DMS53 treated with DMSO at 0.1 percent for 48 hours (cell line): ENCODE results near the gene TMTC2.
"Not testable (repeated sequence)": the region's sequence is repeated elsewhere in the genome, so short reads cannot be mapped to it uniquely, and the experiment has no call there.

Experiments
- DNase-seq: peaks from one replicate; lab custom pipeline; 2025; ENCODE audit not compliant: unreplicated experiment; lab: John Stamatoyannopoulos, UW

The TMTC2 gene

GRCh38 chr12:82838131-82838551 lies 151.4 kb downstream of the TMTC2 start:
- DNase-seq: no peak

- DNase-seq: no peak
Observed at GRCh38 chr12:82838827-82839226, 152.1 kb downstream of the TMTC2 start.

- no peak for DNase-seq
Observed at GRCh38 chr12:82839796-82840195, 153.1 kb downstream of the TMTC2 start.

GRCh38 chr12:82841487-82841904 lies 154.8 kb downstream of the TMTC2 start:
- DNase-seq: no peak

GRCh38 chr12:82842480-82842879 lies 155.8 kb downstream of the TMTC2 start:
- no peak for DNase-seq

- not testable (repeated sequence) for DNase-seq
Observed at GRCh38 chr12:82845076-82845475, 158.4 kb downstream of the TMTC2 start.

GRCh38 chr12:82848845-82849244 lies 162.1 kb downstream of the TMTC2 start:
- DNase-seq: no peak

GRCh38 chr12:82852529-82852928 lies 165.8 kb downstream of the TMTC2 start:
- DNase-seq: no peak

- DNase-seq: no peak
Observed at GRCh38 chr12:82855872-82856271, 169.2 kb downstream of the TMTC2 start.

- DNase-seq: no peak
Observed at GRCh38 chr12:82857276-82857675, 170.6 kb downstream of the TMTC2 start.

- no peak for DNase-seq
Observed at GRCh38 chr12:82857911-82858533, 171.3 kb downstream of the TMTC2 start.

GRCh38 chr12:82858534-82858917 lies 171.8 kb downstream of the TMTC2 start:
- no peak for DNase-seq

- no peak for DNase-seq
Observed at GRCh38 chr12:82862069-82862841, 175.5 kb downstream of the TMTC2 start.

- no peak for DNase-seq
Observed at GRCh38 chr12:82862876-82863649, 176.4 kb downstream of the TMTC2 start.

GRCh38 chr12:82866227-82866775 lies 179.6 kb downstream of the TMTC2 start:
- no peak for DNase-seq

- DNase-seq: no peak
Observed at GRCh38 chr12:82866946-82867345, 180.2 kb downstream of the TMTC2 start.

GRCh38 chr12:82867762-82868500 lies 181.2 kb downstream of the TMTC2 start:
- DNase-seq: no peak

GRCh38 chr12:82870771-82871377 lies 184.2 kb downstream of the TMTC2 start:
- DNase-seq: no peak

- DNase-seq: no peak
Observed at GRCh38 chr12:82872088-82872487, 185.4 kb downstream of the TMTC2 start.

- DNase-seq: no peak
Observed at GRCh38 chr12:82873309-82873708, 186.6 kb downstream of the TMTC2 start.
